ENCODE measurements around the gene ATP5F1D.

The ATP5F1D gene

DNA sequence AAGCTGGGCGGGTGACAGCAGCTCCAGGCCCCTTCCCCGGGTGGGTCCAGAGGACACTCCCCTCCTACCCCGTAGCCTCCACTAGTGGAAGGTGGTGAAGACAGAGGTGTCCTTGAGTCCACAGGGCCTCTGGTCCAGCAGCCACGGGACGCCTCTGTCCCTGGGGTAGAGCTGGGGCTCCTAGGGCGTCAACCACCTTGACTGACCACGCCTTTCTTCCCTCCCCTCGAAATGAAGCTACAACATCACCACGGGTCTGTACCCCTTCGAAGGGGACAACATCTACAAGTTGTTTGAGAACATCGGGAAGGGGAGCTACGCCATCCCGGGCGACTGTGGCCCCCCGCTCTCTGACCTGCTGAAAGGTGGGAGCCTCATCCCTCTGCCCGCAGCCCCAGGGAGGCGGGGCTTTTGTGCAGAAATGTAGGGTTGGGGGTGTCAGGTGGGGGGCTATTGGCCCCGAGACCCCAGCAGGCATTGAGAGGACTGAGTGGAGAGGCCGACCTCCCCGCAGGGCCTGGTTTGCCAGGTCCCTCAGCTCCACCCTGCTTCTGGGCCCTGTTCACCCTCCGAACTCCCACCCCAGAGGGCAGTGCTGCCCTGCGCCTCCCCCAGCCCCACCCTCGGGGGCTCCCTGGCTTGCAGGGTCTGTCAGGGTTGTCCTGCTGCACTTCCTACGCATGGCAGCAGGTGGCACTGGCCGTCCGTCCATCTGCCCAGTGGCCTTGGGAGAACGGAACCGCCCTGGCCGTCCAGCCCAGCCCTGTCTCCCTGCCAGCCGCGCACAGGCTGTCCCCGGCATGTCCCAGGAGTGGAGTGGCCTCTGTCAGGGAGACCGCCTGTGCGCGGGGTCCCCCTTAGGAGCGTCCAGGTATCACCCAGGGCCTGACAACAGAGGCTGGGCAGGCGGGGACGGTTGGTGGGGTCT is 20.3 kb upstream of the ATP5F1D start:
- no peak for TF ChIP-seq MYC (IDR thresholded peaks at IDR 0.05; ENCODE audit: low read depth, low read length)
- TF ChIP-seq POLR2A (IDR thresholded peaks at IDR 0.05; ENCODE audit: extremely low read depth, insufficient read length) = no peak
- TF ChIP-seq CTCF (IDR thresholded peaks at IDR 0.05; ENCODE audit: low read depth, low read length) = peak; percentile 13
- TF ChIP-seq MAX (IDR thresholded peaks at IDR 0.05; ENCODE audit: low read depth, low read length) = no peak
- no peak for DNase-seq (ENCODE audit: low read depth)
- H3K4me3 ChIP-seq (ENCODE audit: low read depth, low read length) = no peak overlapping the region

DNA sequence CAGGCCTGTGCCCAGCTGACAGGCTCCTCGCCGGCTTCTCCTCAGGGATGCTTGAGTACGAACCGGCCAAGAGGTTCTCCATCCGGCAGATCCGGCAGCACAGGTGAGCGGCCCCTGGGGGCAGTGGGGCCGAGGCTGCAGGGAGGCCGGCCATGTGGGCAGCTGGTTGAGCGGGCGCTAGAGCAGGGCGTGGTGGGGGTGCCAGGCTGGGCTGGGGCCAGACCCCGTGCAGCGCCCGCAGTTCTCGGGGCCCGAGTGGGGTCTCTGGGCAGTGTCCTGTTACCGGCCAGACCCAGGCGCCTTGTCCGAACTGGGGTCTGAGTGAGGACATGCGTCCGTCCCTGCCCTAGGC is 19.7 kb upstream of the ATP5F1D start:
- H3K4me3 ChIP-seq (ENCODE audit: low read depth, low read length) = no peak overlapping the region
- DNase-seq (ENCODE audit: low read depth) = no peak
- TF ChIP-seq POLR2A (IDR thresholded peaks at IDR 0.05; ENCODE audit: extremely low read depth, insufficient read length) = no peak
- no peak for TF ChIP-seq MAX (IDR thresholded peaks at IDR 0.05; ENCODE audit: low read depth, low read length)
- TF ChIP-seq CTCF (IDR thresholded peaks at IDR 0.05; ENCODE audit: low read depth, low read length) = no peak
- no peak for TF ChIP-seq MYC (IDR thresholded peaks at IDR 0.05; ENCODE audit: low read depth, low read length)

DNA sequence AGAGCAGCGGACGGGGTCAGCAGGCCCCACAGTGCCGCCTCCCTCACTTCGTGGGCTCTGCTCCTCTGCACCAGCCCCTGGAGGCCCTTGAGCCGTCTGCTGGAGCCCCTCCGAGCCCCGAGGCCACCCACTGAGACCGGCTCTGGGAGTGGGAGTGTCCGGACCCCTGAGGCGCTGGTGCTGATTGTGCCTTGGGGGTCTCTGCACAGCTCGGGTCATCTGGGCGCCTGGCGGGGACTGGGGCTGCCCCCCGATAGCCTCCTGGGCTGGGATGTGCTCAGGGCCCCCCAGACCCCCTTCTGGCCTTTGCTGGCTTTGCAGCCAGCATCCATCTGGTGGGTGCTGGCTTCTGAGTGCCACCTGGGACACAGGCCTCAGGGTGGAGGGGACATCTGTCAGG is 19.2 kb upstream of the ATP5F1D start:
- DNase-seq (ENCODE audit: low read depth) = no peak
- H3K4me3 ChIP-seq (ENCODE audit: low read depth, low read length) = no peak overlapping the region
- TF ChIP-seq CTCF (IDR thresholded peaks at IDR 0.05; ENCODE audit: low read depth, low read length) = no peak
- no peak for TF ChIP-seq MYC (IDR thresholded peaks at IDR 0.05; ENCODE audit: low read depth, low read length)
- TF ChIP-seq MAX (IDR thresholded peaks at IDR 0.05; ENCODE audit: low read depth, low read length) = no peak
- no peak for TF ChIP-seq POLR2A (IDR thresholded peaks at IDR 0.05; ENCODE audit: extremely low read depth, insufficient read length)

DNA sequence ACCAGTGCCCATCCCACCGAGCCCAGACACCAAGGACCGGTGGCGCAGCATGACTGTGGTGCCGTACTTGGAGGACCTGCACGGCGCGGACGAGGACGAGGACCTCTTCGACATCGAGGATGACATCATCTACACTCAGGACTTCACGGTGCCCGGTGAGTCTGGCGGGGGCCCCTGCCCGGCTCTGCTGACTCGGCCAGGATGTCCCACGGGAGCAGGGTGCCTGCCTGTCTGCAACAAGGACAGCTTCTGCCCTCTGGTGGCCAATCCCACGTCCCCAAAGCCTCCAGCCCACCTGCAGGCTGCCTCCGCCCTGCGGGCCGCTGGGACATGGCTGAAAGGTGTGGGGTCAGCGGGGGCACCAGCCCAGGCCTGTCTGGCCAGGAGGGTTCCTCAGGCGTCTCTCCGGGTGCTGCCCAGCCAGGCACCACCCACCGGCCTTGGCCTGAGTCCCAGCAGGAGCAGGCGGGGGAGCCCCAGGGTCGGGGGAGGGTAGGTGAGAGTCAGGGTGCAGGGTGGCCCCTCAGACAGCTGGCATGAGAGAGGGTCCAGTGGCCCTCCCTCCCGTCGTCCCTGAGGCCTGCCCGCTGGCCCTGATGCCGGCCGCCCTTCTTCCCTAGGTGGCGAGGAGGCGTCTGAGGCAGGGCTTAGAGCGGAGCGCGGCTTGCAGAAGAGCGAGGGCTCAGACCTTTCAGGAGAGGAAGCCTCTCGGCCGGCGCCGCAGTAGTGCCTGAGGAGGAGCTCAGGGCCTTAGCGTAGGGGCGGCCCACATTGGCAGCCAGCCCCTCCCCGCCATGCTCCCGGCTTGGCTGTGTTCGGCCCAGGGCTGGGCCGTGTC is 18.3 kb upstream of the ATP5F1D start:
- peak; percentile 71 for DNase-seq (ENCODE audit: low read depth)
- no peak overlapping the region for H3K4me3 ChIP-seq (ENCODE audit: low read depth, low read length)
- TF ChIP-seq CTCF (IDR thresholded peaks at IDR 0.05; ENCODE audit: low read depth, low read length) (peak; percentile 51), POLR2A (IDR thresholded peaks at IDR 0.05; ENCODE audit: extremely low read depth, insufficient read length) (no peak)

DNA sequence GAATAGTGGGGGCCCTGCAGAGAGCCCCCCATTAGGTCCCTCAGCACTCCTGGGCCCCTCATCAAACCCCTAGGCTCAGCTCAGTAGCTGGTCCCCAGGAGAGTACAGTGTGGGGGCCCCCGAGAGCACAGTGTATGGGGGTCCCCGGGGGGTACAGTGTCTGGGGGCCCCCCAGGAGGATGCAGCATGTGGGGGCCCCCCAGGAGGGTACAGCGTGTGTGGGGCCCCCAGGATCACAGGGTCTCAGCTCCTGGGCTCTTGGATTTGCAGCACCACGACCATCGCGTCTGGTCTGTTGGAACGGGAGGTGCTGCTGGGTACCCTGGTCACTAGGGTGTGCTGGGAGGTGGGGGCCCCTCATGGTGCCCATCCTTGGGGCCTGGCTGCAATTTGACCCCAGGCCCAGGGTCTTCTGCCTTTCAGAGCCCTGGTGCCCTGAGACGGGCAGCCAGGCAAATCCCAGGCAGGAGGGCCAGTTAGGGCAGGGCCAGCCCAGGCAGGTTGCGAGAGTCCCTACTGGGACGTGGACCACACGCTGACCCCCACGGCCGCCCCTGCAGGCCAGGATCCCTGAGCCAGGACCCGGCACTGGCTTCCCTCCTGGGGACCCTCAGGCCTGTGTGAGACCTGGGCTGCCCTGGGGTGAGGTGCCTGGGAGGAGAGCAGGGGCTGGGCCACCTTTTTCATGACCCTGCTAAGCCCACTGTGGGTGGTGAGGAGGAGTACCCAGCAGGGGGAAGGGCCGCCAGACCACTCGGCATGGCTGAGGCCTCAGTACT is 17.3 kb upstream of the ATP5F1D start:
- no peak for DNase-seq (ENCODE audit: low read depth)
- TF ChIP-seq POLR2A (IDR thresholded peaks at IDR 0.05; ENCODE audit: extremely low read depth, insufficient read length) (no peak), MYC (IDR thresholded peaks at IDR 0.05; ENCODE audit: low read depth, low read length) (no peak), MAX (IDR thresholded peaks at IDR 0.05; ENCODE audit: low read depth, low read length) (no peak)
- H3K4me3 ChIP-seq (ENCODE audit: low read depth, low read length) = no peak overlapping the region

Measured in NB4 (cell line).